Measurements from ENCODE around the gene IFNG-AS1.

Gene IFNG-AS1

GRCh38 chr12:67994046-67994445 is 4.8 kb downstream of the IFNG-AS1 start:
- Histone ChIP-seq H3K27me3 (ENCODE audit: control insufficient read depth, insufficient read depth, low read length) (no peaks in the 10 kb centered on the region), H3K4me1 (ENCODE audit: control insufficient read depth, insufficient read depth, low read length) (no peaks in the 10 kb centered on the region; the same call in 1 of the 2 replicates), H3K4me3 (ENCODE audit: low read depth, low read length) (no peak overlapping the region), H3K9ac (ENCODE audit: low read length) (no peak overlapping the region), H3K36me3 (ENCODE audit: control insufficient read depth, insufficient read depth, low read length) (no peaks in the 10 kb centered on the region), H3K27ac (ENCODE audit: low read depth, low read length) (no peak overlapping the region), H3K9me3 (ENCODE audit: control insufficient read depth, insufficient read depth, low read depth, low read length) (no peaks in the 10 kb centered on the region)

- H3K4me3 ChIP-seq (ENCODE audit: low read depth, low read length): no peak overlapping the region
- H3K27me3 ChIP-seq (ENCODE audit: control insufficient read depth, insufficient read depth, low read length): no peaks in the 10 kb centered on the region
- H3K9me3 ChIP-seq (ENCODE audit: control insufficient read depth, insufficient read depth, low read depth, low read length): no peaks in the 10 kb centered on the region
Measured at GRCh38 chr12:67996347-67996746, 7.1 kb downstream of the IFNG-AS1 start.

GRCh38 chr12:67998379-67998778 is 9.1 kb downstream of the IFNG-AS1 start:
- H3K27me3 ChIP-seq (ENCODE audit: control insufficient read depth, insufficient read depth, low read length): no peaks in the 10 kb centered on the region
- H3K27ac ChIP-seq (ENCODE audit: low read depth, low read length): no peak overlapping the region
- no peak overlapping the region for H3K9ac ChIP-seq (ENCODE audit: low read length)
- no peaks in the 10 kb centered on the region for H3K9me3 ChIP-seq (ENCODE audit: control insufficient read depth, insufficient read depth, low read depth, low read length)
- no peaks in the 10 kb centered on the region for H3K36me3 ChIP-seq (ENCODE audit: control insufficient read depth, insufficient read depth, low read length)
- H3K4me3 ChIP-seq (ENCODE audit: low read depth, low read length): no peak overlapping the region
- H3K4me1 ChIP-seq (ENCODE audit: control insufficient read depth, insufficient read depth, low read length): no peaks in the 10 kb centered on the region

More at GRCh38 chr12:67996347-67996746, 7.1 kb downstream of the IFNG-AS1 start:
- no peak overlapping the region for H3K9ac ChIP-seq (ENCODE audit: low read length)
- no peaks in the 10 kb centered on the region for H3K4me1 ChIP-seq (ENCODE audit: control insufficient read depth, insufficient read depth, low read length)
- no peaks in the 10 kb centered on the region for H3K36me3 ChIP-seq (ENCODE audit: control insufficient read depth, insufficient read depth, low read length)
- H3K27ac ChIP-seq (ENCODE audit: low read depth, low read length): no peak overlapping the region

- no peak overlapping the region for H3K9ac ChIP-seq (ENCODE audit: low read length)
- H3K4me1 ChIP-seq (ENCODE audit: control insufficient read depth, insufficient read depth, low read length): no peaks in the 10 kb centered on the region
- no peak overlapping the region for H3K4me3 ChIP-seq (ENCODE audit: low read depth, low read length)
- H3K27me3 ChIP-seq (ENCODE audit: control insufficient read depth, insufficient read depth, low read length): no peaks in the 10 kb centered on the region
- peaks cover 3% of the 10 kb centered on the region; the same call in 1 of the 2 replicates for H3K9me3 ChIP-seq (ENCODE audit: control insufficient read depth, insufficient read depth, low read depth, low read length)
- no peaks in the 10 kb centered on the region for H3K36me3 ChIP-seq (ENCODE audit: control insufficient read depth, insufficient read depth, low read length)
- no peak overlapping the region for H3K27ac ChIP-seq (ENCODE audit: low read depth, low read length)
Measured at GRCh38 chr12:67999244-67999643, 10.0 kb downstream of the IFNG-AS1 start.

- Histone ChIP-seq H3K4me1 (ENCODE audit: control insufficient read depth, insufficient read depth, low read length) (no peaks in the 10 kb centered on the region), H3K9me3 (ENCODE audit: control insufficient read depth, insufficient read depth, low read depth, low read length) (peaks cover 10% of the 10 kb centered on the region; the same call in 1 of the 2 replicates), H3K27me3 (ENCODE audit: control insufficient read depth, insufficient read depth, low read length) (no peaks in the 10 kb centered on the region), H3K9ac (ENCODE audit: low read length) (no peak overlapping the region), H3K27ac (ENCODE audit: low read depth, low read length) (no peak overlapping the region), H3K36me3 (ENCODE audit: control insufficient read depth, insufficient read depth, low read length) (no peaks in the 10 kb centered on the region), H3K4me3 (ENCODE audit: low read depth, low read length) (no peak overlapping the region)
Measured at GRCh38 chr12:68001486-68002466, 12.5 kb downstream of the IFNG-AS1 start.

- H3K4me3 ChIP-seq (ENCODE audit: low read depth, low read length): no peak overlapping the region
- H3K4me1 ChIP-seq (ENCODE audit: control insufficient read depth, insufficient read depth, low read length): no peaks in the 10 kb centered on the region
- no peaks in the 10 kb centered on the region for H3K27me3 ChIP-seq (ENCODE audit: control insufficient read depth, insufficient read depth, low read length)
- H3K9me3 ChIP-seq (ENCODE audit: control insufficient read depth, insufficient read depth, low read depth, low read length): peaks cover 10% of the 10 kb centered on the region; the same call in 1 of the 2 replicates
- no peaks in the 10 kb centered on the region for H3K36me3 ChIP-seq (ENCODE audit: control insufficient read depth, insufficient read depth, low read length)
- no peak overlapping the region for H3K9ac ChIP-seq (ENCODE audit: low read length)
- no peak overlapping the region for H3K27ac ChIP-seq (ENCODE audit: low read depth, low read length)
Measured at GRCh38 chr12:68003777-68004176, 14.5 kb downstream of the IFNG-AS1 start.

GRCh38 chr12:68007033-68007432 is 17.8 kb downstream of the IFNG-AS1 start:
- no peaks in the 10 kb centered on the region for H3K27me3 ChIP-seq (ENCODE audit: control insufficient read depth, insufficient read depth, low read length)
- H3K27ac ChIP-seq (ENCODE audit: low read depth, low read length): no peak overlapping the region
- peaks cover 10% of the 10 kb centered on the region; the same call in 1 of the 2 replicates for H3K9me3 ChIP-seq (ENCODE audit: control insufficient read depth, insufficient read depth, low read depth, low read length)
- no peaks in the 10 kb centered on the region for H3K4me1 ChIP-seq (ENCODE audit: control insufficient read depth, insufficient read depth, low read length)
- no peaks in the 10 kb centered on the region for H3K36me3 ChIP-seq (ENCODE audit: control insufficient read depth, insufficient read depth, low read length)
- H3K9ac ChIP-seq (ENCODE audit: low read length): no peak overlapping the region
- no peak overlapping the region for H3K4me3 ChIP-seq (ENCODE audit: low read depth, low read length)

- Histone ChIP-seq H3K27ac (ENCODE audit: low read depth, low read length) (no peak overlapping the region), H3K36me3 (ENCODE audit: control insufficient read depth, insufficient read depth, low read length) (no peaks in the 10 kb centered on the region), H3K9ac (ENCODE audit: low read length) (no peak overlapping the region), H3K4me3 (ENCODE audit: low read depth, low read length) (no peak overlapping the region), H3K9me3 (ENCODE audit: control insufficient read depth, insufficient read depth, low read depth, low read length) (peaks cover 10% of the 10 kb centered on the region; the same call in 1 of the 2 replicates), H3K27me3 (ENCODE audit: control insufficient read depth, insufficient read depth, low read length) (no peaks in the 10 kb centered on the region), H3K4me1 (ENCODE audit: control insufficient read depth, insufficient read depth, low read length) (no peaks in the 10 kb centered on the region)
Measured at GRCh38 chr12:68007466-68007865, 18.2 kb downstream of the IFNG-AS1 start.

- Histone ChIP-seq H3K9ac (ENCODE audit: low read length) (no peak overlapping the region), H3K36me3 (ENCODE audit: control insufficient read depth, insufficient read depth, low read length) (no peaks in the 10 kb centered on the region), H3K4me1 (ENCODE audit: control insufficient read depth, insufficient read depth, low read length) (no peaks in the 10 kb centered on the region), H3K27me3 (ENCODE audit: control insufficient read depth, insufficient read depth, low read length) (no peaks in the 10 kb centered on the region), H3K9me3 (ENCODE audit: control insufficient read depth, insufficient read depth, low read depth, low read length) (no peaks in the 10 kb centered on the region), H3K4me3 (ENCODE audit: low read depth, low read length) (no peak overlapping the region), H3K27ac (ENCODE audit: low read depth, low read length) (no peak overlapping the region)
Measured at GRCh38 chr12:68011206-68011881, 22.1 kb downstream of the IFNG-AS1 start.

- Histone ChIP-seq H3K9me3 (ENCODE audit: control insufficient read depth, insufficient read depth, low read depth, low read length) (no peaks in the 10 kb centered on the region), H3K4me1 (ENCODE audit: control insufficient read depth, insufficient read depth, low read length) (no peaks in the 10 kb centered on the region), H3K4me3 (ENCODE audit: low read depth, low read length) (no peak overlapping the region), H3K9ac (ENCODE audit: low read length) (no peak overlapping the region), H3K27me3 (ENCODE audit: control insufficient read depth, insufficient read depth, low read length) (no peaks in the 10 kb centered on the region), H3K36me3 (ENCODE audit: control insufficient read depth, insufficient read depth, low read length) (no peaks in the 10 kb centered on the region), H3K27ac (ENCODE audit: low read depth, low read length) (no peak overlapping the region)
Measured at GRCh38 chr12:68011882-68012207, 22.6 kb downstream of the IFNG-AS1 start.

- Histone ChIP-seq H3K4me1 (ENCODE audit: control insufficient read depth, insufficient read depth, low read length) (no peaks in the 10 kb centered on the region), H3K36me3 (ENCODE audit: control insufficient read depth, insufficient read depth, low read length) (no peaks in the 10 kb centered on the region), H3K4me3 (ENCODE audit: low read depth, low read length) (no peak overlapping the region), H3K9ac (ENCODE audit: low read length) (no peak overlapping the region), H3K27me3 (ENCODE audit: control insufficient read depth, insufficient read depth, low read length) (no peaks in the 10 kb centered on the region), H3K9me3 (ENCODE audit: control insufficient read depth, insufficient read depth, low read depth, low read length) (no peaks in the 10 kb centered on the region), H3K27ac (ENCODE audit: low read depth, low read length) (no peak overlapping the region)
Measured at GRCh38 chr12:68012712-68013111, 23.5 kb downstream of the IFNG-AS1 start.

All from HUES6 (cell line).